GM21717 (cell line): ENCODE data around the gene SMPDL3A.

Source experiments
- ATAC-seq: cut with Tn5 transposase; IDR thresholded peaks from one replicate; pipeline ENCODE4 v1.9.1; 2021; ENCODE audit warnings: mild to moderate bottlenecking, moderate library complexity; ENCODE audit not compliant: unreplicated experiment

SMPDL3A gene

DNA sequence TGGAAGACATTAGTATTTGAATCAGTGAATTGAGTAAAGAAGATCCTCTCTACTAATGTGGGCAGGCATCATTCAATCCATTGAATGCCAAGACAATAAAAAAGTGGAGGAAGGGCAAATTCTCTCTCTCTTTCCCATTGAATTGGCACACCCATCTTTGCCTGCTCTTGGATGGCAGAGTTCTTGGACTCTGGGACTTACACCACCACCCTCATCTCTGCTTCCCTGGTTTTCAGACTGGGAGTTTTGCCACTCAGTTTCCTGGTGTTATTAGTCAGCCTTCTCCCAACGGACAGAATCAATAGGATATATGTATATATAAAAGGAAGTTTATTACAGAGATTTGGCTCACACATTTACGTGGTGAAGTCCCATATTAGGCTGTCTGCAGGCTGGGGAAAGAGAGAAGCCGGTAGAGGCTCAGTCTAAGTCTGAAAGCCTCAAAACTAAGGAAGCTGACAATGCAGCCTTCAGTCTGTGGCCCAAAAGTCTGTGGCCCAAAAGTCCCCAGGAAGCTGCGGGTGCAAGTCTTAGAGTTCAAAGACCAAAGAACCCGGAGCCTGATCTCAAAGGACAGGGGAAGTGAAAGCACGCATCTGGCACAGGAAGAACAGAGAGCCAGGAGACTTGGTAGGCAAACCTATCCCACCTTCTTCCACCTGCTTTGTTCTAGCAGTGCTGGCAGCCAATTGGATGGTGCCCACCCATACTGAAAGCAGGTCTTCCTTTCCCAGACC lies 64.4 kb downstream of the SMPDL3A start:
- ATAC-seq = peak; percentile 92
